HG03439 (cell line): ENCODE measurements around the gene ENGASE.

Source experiments
- ATAC-seq: cut with Tn5 transposase; IDR thresholded peaks from one replicate; pipeline ENCODE4 v1.9.1; 2021; ENCODE audit warnings: mild to moderate bottlenecking, moderate library complexity; ENCODE audit not compliant: unreplicated experiment

ENGASE gene

DNA sequence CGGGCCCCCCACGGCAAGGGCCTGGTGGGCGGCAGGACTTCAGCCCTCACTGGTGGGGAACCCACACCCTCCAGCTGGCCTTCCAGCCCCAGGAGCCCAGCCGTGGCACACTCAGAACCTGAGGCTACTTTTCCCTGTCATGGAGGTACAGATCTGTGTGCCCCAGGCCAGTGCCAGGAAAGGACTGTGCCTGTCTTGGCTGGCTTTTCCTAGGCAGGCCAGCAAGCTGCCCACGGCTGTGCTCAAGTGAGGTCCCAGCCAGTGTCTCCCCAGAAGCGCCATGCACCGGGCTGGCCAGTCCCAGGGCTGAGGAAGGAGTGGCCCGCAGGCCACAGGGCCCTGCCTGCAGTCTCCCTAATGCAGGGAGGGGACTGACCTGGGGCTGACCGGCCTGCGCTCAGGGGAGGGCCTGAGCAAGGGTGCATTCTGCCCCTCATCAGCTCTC is 16.6 kb downstream of the ENGASE start:
- no peak for ATAC-seq

DNA sequence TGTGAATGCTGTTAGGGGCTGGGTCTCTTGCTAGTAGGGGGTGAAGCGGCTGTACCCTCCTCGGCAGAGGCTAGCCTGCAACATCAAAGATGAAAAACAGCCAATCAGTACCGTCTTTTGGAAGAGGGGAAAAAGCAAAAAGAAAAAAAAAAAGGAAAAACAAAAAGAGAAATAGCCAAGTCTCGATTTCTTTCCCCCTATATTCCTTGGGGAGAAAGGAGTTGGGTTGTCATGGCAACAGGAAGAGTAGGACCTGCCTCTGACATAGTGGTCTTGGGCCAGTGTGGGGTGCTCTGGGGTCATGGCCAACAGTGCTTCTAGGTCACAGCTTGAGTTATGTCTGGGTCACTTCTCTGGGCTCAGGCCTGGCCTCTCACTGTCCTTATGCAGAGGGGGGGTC is 17.9 kb downstream of the ENGASE start:
- no peak for ATAC-seq

DNA sequence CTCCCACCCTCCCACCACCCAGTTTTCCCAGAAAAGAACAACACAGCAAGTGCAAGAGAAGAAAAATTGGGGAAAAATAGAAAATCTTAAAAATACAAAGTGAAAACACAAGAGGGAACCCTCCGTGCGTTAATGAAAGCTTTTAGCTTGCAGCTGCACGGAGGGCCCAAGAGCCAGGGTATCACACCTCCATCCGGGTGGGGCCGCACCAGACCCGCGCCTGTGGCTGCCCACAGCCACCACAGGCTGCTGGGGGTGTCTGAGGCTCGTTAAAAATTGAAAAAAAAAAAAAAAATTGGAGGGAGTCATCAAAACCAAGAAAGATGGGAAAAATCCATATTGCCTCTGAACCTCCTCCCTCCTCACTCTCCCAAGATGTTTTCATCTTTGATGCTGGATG is 18.6 kb downstream of the ENGASE start:
- no peak for ATAC-seq

DNA sequence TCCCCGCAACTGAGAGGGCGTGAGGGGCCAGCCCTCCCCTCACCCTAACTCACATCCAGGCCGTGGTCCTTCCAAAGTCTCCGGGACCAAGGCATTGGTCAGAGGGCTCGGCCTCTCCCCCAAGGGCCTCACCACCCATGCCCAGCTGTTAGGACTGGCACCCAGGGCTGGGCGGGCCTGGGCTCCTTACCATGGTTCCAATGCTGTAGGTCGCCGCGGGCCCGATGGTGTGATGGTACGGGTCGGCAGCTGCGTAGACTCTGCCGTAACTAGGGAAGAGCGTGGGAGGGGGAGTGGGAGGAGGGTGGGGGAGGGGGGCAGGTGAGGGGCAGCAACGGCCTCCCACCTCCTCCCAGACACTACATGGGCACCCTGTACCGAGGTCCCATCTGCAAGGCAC is 19.6 kb downstream of the ENGASE start:
- no peak for ATAC-seq

DNA sequence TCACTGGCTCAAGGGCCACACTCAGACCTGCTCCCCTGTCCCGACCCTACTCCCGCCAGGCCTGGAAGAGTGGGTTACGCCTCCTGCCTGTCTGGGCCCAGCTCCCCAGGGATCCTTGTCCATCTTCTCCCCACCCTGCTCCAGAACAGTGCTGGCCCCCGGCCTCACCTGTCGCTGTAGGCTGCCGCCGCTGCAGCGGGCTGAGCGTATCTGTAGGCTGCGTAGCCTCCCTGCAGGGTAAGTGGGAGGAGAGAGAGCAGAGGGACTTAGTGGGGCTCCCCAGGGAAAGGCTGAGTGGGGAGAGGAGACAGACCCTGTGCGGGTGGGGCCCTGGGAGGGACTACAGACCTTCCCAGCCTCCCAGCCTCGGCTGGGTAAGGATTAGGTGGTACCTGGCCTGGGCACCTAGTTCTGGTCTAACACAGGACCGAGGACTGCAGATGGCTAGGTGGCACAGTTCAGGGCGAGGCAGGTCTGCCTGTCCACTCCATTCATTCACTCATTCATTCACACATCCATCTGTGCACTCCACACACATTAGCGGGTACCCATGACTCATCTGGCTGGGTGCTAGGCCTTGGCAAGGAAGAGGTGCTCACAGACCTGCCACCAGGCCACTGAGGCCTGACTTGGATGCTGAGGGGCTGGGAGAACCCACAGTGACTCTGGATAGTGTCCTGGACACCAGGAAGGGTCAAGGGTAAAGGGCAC is 20.9 kb downstream of the ENGASE start:
- ATAC-seq = no peak

DNA sequence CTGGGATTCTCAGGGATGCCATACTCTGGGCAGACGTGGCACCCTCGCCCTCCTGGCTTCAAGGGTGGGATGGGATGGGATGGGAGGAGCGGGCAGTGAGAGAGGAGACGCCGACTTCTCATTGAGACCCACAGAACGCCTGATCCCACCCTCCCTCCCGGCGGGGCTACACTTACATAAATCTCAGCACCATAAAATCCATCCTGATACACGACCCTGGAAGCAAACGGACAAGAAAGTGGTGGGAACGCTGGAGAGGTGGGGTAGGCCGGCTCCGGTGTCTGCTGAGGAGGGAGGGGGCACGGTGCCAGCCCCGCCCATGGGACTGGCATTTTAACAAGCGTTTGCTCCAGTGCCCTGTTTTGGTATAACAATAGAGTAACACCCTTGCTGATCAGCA is 21.9 kb downstream of the ENGASE start:
- ATAC-seq = no peak

DNA sequence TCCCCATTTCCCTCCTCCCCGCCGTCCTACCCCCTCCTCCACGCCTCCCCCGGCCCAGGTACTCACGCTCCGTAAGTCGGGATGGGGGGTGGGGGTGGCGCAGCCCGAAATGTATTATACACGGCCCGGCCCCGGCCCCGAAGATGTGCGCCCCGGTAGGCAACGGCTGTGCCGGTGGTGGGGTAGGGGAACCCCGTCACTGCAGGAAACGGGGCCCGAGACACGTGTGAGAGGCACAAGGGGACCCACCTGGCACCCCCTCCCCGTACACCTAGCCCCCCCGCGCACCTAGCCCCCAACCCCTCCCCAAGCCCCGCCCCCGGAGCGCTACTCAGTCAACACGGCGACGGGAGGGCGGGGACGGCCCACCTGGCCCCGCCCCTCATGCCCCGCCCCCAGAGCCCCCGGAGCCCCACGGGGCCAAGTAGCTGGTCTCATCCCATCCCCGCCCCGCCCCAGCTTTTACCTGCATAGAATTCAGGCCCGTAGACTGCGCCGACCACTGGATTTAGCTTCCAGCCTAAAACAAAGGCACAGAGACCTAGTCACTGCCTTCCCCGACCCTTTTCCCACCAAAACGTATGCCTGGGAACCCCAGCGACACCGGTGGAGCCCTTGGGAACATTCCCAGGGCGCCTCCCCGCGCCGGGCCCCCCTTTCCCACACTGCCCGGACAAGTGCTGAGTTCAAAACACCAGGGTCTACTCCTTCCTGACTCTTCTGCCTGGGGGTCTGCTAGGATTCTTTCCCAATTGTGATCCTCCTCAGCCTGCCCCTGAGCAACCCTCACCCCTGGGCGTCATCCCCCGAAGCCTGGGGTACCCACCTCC is 22.8 kb downstream of the ENGASE start:
- no peak for ATAC-seq

DNA sequence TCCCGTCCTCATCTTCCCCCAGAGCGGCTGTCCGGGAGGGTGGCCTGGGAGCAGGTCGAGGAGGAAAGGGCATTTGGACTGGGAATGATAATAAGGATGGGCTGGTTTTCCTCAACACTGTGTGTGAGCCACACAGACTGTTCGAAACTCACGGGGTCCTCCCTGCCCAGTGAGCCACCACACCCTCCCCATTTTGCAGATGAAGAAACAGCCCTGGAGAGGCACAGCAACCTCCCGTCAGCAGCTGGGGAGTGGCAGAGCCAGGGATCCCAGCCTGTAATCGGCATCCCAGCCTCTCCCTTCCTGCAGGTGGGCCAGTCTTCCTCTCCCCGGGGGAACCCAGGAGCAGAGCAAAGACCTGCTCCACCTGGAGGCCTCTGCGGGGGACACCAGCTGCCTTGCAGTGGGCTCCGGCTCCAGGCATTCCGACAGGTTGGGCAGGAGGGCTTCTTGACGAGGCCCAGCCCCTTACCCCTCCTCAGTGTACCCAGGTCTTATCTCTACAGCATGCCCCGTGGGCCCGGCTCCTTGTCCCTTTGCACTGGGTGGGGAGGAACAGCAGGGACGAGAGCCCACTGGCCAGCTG is 23.8 kb downstream of the ENGASE start:
- ATAC-seq = no peak

DNA sequence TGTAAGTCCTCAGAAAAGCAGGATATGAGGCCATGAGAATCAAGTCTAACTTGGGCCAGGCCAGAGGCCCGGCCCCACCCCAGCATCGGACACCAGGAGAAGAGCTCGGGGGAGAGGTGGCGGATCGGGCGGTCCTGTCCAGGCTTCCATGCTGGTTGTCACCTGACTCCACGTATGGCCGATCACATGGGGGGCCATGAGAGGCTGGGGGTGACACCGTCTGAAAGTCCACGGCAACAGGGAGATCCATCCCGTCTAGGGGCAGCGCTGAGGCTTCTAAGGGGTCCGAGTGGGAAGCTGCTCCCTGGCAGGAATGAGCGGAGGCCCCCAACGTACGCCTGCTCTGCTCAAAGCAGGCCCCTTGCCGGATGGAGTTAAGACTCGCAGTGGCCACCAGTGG is 25.8 kb downstream of the ENGASE start:
- no peak for ATAC-seq

DNA sequence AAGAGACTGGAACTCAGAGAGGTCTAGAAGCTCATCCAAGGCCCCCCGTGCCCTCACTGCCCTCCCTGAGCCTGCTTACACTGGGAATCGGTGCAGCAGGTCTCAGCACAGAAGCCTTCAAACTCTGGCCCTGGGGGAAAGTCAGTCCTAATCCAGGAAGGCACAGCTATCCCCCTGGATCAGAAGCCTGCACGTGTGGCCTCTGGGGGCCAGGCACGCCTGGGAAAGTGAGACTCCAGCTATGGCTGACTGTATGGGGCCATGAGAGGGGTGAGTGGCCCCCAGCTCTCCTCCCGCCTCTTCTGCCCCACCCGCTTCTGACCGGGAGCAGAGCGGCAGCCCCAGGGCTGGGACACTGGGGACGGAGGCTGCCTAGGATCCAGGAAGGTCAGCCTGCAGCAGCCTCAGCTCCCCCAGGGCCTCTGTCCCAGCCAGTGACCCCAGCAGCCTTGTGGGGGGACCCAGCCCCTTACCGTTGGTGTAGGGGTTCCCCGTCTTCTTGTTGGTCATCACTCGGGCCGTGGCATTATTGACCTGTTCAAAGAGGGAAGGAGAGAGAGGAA is 26.6 kb downstream of the ENGASE start:
- ATAC-seq = no peak

DNA sequence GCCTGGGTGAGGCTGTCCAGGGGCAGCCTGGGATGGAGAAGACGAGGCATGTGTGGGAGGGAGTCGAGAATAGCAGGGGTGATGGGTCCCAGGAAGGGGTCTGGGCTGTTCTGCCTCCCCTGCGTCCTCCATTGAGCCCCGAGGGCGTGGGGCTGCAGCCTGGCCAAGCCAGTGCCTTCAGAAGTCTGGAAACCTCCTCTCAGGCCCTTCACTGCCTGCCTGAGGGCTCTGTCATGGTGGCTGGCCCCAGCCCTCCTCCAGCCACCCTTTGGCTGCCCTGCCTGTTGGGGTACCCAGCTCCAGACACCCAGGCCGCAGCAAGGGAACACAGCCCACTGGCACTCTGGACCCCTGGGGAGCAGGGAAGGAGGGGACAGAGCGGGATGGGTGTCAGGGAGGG is 27.6 kb downstream of the ENGASE start:
- ATAC-seq = no peak

DNA sequence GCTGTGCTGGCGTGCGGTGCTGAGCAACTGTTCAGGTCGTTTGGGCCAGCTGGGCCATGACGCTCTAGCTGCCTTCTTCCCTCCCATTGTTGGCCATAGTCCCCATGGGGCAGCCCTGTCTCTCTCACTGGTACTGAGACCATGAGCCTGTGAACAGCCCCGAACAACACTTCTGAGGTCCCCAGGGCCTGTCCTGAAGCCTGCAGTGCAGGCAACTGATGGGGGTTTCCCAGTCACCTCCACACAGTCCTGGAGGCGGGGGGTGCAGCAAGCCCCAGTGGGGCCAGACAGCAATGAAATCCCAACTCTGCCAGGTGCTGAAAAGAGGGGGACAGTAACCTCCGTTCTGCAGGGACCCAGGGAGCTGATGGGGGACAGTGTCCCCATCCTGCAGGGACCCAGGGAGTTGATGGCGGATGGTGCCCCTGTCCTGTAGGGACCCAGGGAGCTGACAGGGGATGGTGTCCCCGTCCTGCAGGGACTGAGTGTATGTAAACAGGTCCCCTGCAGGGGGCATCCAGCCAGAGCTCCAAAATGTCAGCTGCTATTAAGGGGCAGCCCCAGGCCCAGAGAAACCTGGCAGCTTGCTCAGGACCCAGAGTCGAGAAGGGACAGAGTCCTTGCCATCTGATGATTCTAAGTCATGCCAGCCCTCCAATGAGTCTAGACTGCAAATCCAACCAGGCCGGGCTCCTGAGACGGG is 30.4 kb downstream of the ENGASE start:
- ATAC-seq = no peak

DNA sequence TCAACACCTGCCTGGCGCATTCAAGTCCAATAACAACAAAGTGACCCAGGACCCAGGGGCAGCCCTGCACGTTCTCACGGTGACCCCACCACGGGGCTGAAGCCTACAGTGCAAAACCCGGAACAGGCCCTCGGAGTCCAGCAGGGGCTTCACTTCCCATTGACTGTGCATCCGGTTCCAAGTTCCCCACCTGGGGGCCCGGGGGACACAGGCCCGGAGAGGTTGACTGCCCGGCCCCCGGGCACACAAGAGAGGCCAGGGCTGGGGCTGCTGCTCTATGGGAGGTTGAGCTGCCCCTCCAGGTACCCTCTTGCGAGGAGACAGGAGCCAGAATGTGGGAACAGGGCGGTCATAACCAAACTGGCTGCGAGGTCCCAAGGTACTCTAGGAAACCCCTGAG is 31.3 kb downstream of the ENGASE start:
- no peak for ATAC-seq

DNA sequence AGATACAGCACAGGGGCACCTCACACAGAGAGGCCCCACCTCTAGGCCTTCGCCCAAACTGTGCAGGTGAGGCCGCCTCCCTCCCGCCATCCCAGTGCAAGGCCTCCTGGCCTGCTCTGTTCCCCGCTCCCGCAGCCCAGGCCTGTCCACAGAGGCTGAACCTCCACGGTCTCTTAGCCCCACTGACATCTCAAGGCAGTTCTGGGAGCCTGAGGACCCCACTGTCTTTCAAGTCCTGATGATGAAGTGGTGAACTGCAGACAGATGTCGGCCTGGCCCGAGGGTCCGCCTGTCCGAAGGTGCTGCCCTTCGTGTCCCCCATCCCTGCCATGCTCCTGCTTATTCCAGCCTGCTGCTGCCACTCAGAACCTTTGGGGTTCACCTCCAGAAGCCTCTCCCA is 32.3 kb downstream of the ENGASE start:
- no peak for ATAC-seq

DNA sequence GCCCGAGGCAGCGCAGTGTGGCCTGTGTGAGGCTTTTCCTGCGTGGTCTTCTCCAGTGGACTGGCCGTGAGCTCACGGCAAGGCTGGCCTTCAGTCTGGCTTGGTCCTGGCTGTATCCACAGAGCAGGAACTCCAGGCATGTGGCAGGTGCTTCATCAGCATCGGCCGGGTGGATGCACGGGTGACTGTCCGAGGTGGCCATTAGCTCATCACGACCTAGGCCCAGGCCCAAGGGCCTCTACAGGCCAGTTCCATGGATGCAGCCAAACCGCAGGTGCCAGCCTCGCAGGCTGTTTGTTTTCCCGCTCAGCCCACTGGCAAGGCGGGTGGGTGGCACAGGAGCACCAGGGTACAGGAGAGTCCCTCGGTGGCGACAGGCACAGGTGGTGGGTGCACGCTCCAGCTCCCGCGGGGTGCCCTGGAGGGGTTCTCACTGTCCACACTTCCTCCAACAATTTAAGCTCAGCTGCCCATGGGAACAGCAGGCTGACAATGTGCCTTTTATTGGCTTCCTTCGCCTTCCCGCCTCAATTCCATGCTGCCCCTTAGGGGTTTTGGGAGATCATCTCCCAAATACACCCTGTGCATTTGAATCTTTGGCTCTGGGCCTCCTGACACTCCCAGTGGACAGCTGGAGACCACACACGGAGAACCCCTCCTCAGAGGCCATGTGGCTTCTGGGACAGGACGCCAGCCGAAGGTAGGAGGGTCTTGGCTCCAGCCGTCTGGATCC is 33.0 kb downstream of the ENGASE start:
- ATAC-seq = no peak

DNA sequence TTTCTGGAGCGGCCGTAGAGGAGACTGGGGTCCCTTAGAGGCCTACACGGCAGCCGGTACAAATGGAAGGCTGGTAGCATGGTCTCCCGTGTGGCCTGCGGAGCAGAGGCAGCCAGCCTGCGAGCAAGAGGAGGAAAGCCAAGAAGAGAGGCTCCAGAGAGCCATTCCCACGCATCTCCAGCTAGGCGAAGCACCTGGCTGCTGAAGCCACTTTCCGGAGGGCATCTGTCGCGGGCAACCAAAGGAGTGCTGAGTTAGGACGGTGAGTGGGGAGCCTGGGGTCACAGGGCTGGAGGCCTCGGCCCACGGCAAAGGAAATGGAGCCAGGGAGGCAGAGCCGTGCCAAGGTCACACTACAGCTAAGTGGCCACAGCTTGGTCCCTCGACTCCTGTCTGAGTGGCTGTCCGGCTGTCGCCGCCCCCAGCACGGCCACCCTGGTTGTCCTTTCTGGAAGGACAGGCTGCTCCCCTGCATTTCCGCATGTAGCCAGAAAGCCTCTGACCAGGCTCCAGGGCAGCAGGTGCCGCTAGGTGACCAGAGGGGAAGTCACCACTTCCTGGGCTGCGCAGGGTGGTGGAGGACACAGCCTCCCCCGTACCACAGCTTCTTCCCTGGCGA is 33.7 kb downstream of the ENGASE start:
- no peak for ATAC-seq

DNA sequence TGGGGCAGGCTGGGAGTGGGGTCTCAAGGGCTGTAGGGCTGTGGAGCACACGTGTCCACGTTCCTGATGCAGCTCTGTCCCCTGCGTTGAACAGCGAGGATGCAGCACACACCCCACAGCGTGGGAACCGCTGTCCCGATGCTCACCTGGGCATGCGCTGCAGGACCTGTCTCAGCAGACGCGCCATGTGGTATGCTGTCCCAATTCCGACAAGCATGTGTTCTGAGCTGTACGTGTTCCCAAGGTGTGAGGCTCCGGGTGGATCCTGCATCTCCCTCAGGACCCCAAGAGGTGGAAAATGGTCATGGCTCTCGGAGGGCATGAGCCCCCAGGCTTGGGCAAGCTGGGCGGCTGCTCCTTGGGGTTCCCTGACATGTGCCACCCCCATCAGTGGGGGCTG is 34.2 kb downstream of the ENGASE start:
- ATAC-seq = no peak

DNA sequence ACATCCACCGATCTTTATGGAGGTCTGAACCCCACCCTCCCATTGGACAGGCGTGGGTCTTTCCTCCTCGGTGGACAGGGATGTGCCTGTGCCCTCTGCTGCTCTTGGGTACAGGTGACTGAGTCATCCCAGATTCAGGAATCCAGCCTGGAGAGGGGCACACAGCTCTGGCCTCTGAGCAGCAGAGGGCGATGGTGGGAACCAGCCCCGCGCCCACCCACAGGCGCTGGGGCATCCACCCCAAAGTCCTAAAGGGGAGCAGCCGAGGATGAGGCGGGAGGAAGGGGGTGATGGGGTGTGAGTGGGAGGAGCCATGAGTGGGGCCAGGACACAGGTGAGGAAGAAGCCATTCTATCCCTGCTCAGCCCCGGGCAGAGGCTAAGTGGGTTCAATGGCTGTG is 35.0 kb downstream of the ENGASE start:
- no peak for ATAC-seq

DNA sequence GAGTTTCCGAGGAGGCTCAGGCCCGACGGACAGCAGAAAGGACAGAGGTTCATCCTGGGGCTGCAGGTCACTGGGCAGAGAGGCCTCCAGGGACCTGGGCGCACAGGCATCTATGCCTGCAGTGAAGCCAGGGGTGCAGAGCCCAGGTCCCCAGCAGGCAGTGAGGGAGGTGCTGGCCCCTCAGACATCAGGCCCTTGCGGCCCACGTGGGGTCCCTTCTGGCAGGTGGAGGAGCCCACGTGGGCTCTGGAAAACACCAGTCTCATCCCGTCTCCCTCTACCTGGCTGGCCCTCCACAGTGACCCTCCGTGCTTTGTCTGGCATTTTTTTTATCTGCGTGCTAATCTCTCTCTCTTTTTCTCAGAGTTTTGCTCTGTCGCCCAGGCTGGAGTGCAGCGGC is 36.5 kb downstream of the ENGASE start:
- no peak for ATAC-seq

DNA sequence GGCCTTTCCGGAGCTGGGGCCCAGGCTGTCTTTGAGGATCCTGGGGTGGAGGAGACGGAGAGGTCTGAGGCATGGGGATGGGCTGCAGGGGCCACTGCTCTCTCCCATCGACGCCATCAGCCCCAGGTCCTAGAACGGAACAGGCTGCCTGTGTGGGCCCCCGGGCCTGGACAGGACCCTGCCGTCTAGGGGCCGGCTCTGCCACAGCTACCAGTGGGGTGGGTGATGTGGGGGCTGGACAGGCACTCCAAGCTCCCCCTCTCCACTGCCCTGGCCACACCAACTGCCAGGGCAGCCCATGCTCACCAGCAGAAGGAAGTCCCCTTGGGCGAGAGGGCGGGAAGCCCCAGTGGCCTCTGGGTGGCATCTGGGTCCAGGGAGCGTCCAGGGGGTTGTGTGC is 37.8 kb downstream of the ENGASE start:
- no peak for ATAC-seq
